ENCODE results near the gene ZNF547. TPM values are rescaled to one million over a fixed set of nuclear protein-coding genes. Genes with fewer than 3 reads are reported as not detected.

The ZNF547 gene
- total RNA-seq = 0.78 TPM

GRCh38 chr19:57362997-57363687 lies at the start of gene ZNF547, which contains the start of gene TRAPPC2B:
TSS of gene ZNF547 (plus strand) at chr19:57363551. CDS start at chr19:57368556, 5,005 bp downstream.
TSS of gene TRAPPC2B (plus strand) at chr19:57363551. CDS start at chr19:57364834, 1,283 bp downstream.
- ATAC-seq (peak; percentile 96), DNase-seq (ENCODE audit: low spot score) (peak; percentile 98)

GRCh38 chr19:57314146-57314545 lies 49.2 kb upstream of the ZNF547 start:
- DNase-seq (ENCODE audit: low spot score) (no peak), ATAC-seq (no peak)

GRCh38 chr19:57317503-57317902 lies 45.8 kb upstream of the ZNF547 start:
- DNase-seq (ENCODE audit: low spot score) (no peak), ATAC-seq (no peak)

GRCh38 chr19:57319869-57320179 lies 43.5 kb upstream of the ZNF547 start:
- peak; percentile 56 for ATAC-seq
- no peak for DNase-seq (ENCODE audit: low spot score)

- DNase-seq (ENCODE audit: low spot score) = peak; percentile 95
- peak; percentile 99 for ATAC-seq
These were observed 42.9 kb upstream of the ZNF547 start, which contains the start of gene ZNF543 for GRCh38 chr19:57320180-57321084. TSS of gene ZNF543 (plus strand) at chr19:57320472. CDS start at chr19:57320854, 382 bp downstream.

GRCh38 chr19:57321116-57321515 lies 42.2 kb upstream of the ZNF547 start:
- no peak for DNase-seq (ENCODE audit: low spot score)
- no peak for ATAC-seq

GRCh38 chr19:57321751-57322150 lies 41.6 kb upstream of the ZNF547 start:
- ATAC-seq (no peak), DNase-seq (ENCODE audit: low spot score) (no peak)

- DNase-seq (ENCODE audit: low spot score) = no peak
- ATAC-seq = no peak
These were observed 38.4 kb upstream of the ZNF547 start for GRCh38 chr19:57324992-57325391.

GRCh38 chr19:57327993-57328392 lies 35.4 kb upstream of the ZNF547 start:
- no peak for DNase-seq (ENCODE audit: low spot score)
- no peak for ATAC-seq

- DNase-seq (ENCODE audit: low spot score) (no peak), ATAC-seq (no peak)
These were observed 29.2 kb upstream of the ZNF547 start for GRCh38 chr19:57334191-57334590.

- ATAC-seq (peak; percentile 23), DNase-seq (ENCODE audit: low spot score) (no peak)
These were observed 24.5 kb upstream of the ZNF547 start for GRCh38 chr19:57338877-57339276.

- DNase-seq (ENCODE audit: low spot score) (no peak), ATAC-seq (no peak)
These were observed 20.8 kb upstream of the ZNF547 start for GRCh38 chr19:57342582-57342981.

GRCh38 chr19:57348136-57348535 lies 15.2 kb upstream of the ZNF547 start:
- no peak for ATAC-seq
- no peak for DNase-seq (ENCODE audit: low spot score)

- DNase-seq (ENCODE audit: low spot score) (peak; percentile 96), ATAC-seq (peak; percentile 99)
These were observed 12.2 kb upstream of the ZNF547 start, which contains the start of gene ZNF304 for GRCh38 chr19:57350877-57351805. TSS of gene ZNF304 (plus strand) at chr19:57351271. CDS start at chr19:57351665, 394 bp downstream.

GRCh38 chr19:57351867-57352266 lies 11.5 kb upstream of the ZNF547 start:
- no peak for ATAC-seq
- no peak for DNase-seq (ENCODE audit: low spot score)

- no peak for ATAC-seq
- no peak for DNase-seq (ENCODE audit: low spot score)
These were observed 7.4 kb upstream of the ZNF547 start for GRCh38 chr19:57355916-57356315.

GRCh38 chr19:57357406-57357805 lies 5.9 kb upstream of the ZNF547 start:
- ATAC-seq = no peak
- no peak for DNase-seq (ENCODE audit: low spot score)

GRCh38 chr19:57359300-57359699 lies 4.1 kb upstream of the ZNF547 start:
- DNase-seq (ENCODE audit: low spot score) = no peak
- no peak for ATAC-seq

GRCh38 chr19:57362419-57362818 lies 932 bp upstream of the ZNF547 start:
- ATAC-seq (no peak), DNase-seq (ENCODE audit: low spot score) (no peak)

GRCh38 chr19:57363688-57364181 lies 384 bp downstream of the ZNF547 start:
- DNase-seq (ENCODE audit: low spot score) = peak; percentile 46
- no peak for ATAC-seq

- ATAC-seq (no peak), DNase-seq (ENCODE audit: low spot score) (no peak)
These were observed 3.4 kb downstream of the ZNF547 start for GRCh38 chr19:57366776-57367175.

Measured in left lobe of liver (tissue), 2 donors.